ENCODE results near the gene CD47.

CD47 gene

DNA sequence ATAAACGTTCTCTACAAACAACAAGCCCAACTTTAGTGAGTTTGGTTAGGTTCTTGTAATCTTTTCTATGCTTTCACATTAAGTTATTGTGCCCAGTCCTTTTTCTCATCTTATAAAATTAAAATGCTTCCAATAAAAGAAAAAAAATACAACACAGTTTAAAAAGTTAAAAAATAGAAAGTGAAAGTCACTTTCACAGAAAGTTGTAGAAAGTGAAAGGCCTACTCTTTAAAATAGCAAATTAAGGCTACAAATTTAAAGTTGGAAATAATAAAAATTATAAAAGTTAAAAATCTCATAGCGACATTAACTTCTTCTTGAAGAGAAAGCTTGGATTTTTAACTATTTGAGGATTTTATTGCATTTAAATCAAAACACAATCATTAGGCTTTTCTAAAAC is 35.9 kb downstream of the CD47 start:
- no peak overlapping the region for H3K27ac ChIP-seq (replicated peaks)
- no peak for DNase-seq (ENCODE audit: low read depth in 1 of 2, low spot score in 1 of 2)
- TF ChIP-seq SPI1 (IDR thresholded peaks at IDR 0.05; ENCODE audit: borderline replicate concordance, low read depth), result no peak
- TF ChIP-seq, protein P1, sequence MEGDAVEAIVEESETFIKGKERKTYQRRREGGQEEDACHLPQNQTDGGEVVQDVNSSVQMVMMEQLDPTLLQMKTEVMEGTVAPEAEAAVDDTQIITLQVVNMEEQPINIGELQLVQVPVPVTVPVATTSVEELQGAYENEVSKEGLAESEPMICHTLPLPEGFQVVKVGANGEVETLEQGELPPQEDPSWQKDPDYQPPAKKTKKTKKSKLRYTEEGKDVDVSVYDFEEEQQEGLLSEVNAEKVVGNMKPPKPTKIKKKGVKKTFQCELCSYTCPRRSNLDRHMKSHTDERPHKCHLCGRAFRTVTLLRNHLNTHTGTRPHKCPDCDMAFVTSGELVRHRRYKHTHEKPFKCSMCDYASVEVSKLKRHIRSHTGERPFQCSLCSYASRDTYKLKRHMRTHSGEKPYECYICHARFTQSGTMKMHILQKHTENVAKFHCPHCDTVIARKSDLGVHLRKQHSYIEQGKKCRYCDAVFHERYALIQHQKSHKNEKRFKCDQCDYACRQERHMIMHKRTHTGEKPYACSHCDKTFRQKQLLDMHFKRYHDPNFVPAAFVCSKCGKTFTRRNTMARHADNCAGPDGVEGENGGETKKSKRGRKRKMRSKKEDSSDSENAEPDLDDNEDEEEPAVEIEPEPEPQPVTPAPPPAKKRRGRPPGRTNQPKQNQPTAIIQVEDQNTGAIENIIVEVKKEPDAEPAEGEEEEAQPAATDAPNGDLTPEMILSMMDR (IDR thresholded peaks at IDR 0.05; ENCODE audit: insufficient read depth, low read length), result no peak
- no peak for TF ChIP-seq GABPA (IDR thresholded peaks at IDR 0.05; ENCODE audit: low read depth)
- no peak for TF ChIP-seq POLR2AphosphoS5 (IDR thresholded peaks at IDR 0.05; ENCODE audit: low read depth)
- TF ChIP-seq, protein P2, sequence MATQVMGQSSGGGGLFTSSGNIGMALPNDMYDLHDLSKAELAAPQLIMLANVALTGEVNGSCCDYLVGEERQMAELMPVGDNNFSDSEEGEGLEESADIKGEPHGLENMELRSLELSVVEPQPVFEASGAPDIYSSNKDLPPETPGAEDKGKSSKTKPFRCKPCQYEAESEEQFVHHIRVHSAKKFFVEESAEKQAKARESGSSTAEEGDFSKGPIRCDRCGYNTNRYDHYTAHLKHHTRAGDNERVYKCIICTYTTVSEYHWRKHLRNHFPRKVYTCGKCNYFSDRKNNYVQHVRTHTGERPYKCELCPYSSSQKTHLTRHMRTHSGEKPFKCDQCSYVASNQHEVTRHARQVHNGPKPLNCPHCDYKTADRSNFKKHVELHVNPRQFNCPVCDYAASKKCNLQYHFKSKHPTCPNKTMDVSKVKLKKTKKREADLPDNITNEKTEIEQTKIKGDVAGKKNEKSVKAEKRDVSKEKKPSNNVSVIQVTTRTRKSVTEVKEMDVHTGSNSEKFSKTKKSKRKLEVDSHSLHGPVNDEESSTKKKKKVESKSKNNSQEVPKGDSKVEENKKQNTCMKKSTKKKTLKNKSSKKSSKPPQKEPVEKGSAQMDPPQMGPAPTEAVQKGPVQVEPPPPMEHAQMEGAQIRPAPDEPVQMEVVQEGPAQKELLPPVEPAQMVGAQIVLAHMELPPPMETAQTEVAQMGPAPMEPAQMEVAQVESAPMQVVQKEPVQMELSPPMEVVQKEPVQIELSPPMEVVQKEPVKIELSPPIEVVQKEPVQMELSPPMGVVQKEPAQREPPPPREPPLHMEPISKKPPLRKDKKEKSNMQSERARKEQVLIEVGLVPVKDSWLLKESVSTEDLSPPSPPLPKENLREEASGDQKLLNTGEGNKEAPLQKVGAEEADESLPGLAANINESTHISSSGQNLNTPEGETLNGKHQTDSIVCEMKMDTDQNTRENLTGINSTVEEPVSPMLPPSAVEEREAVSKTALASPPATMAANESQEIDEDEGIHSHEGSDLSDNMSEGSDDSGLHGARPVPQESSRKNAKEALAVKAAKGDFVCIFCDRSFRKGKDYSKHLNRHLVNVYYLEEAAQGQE (IDR thresholded peaks at IDR 0.05; ENCODE audit: insufficient replicate concordance, low read depth), result no peak

GRCh38 chr3:108053483-108053882 is 37.3 kb downstream of the CD47 start:
- H3K27ac ChIP-seq (replicated peaks), result no peak overlapping the region
- DNase-seq (ENCODE audit: low read depth in 1 of 2, low spot score in 1 of 2), result no peak
- TF ChIP-seq GABPA (IDR thresholded peaks at IDR 0.05; ENCODE audit: low read depth) (no peak), POLR2AphosphoS5 (IDR thresholded peaks at IDR 0.05; ENCODE audit: low read depth) (no peak), SPI1 (IDR thresholded peaks at IDR 0.05; ENCODE audit: borderline replicate concordance, low read depth) (no peak)
- TF ChIP-seq, protein P2 (IDR thresholded peaks at IDR 0.05; ENCODE audit: insufficient replicate concordance, low read depth), result no peak
- TF ChIP-seq, protein P1 (IDR thresholded peaks at IDR 0.05; ENCODE audit: insufficient read depth, low read length), result no peak
- H3K4me3 ChIP-seq (replicated peaks; ENCODE audit: insufficient read depth, low read length), result no peak overlapping the region
- no peaks in the 10 kb centered on the region for H3K27me3 ChIP-seq (ENCODE audit: insufficient read depth, poor library complexity, severe bottlenecking)

More for the DNA sequence above, 35.9 kb downstream of the CD47 start:
- Histone ChIP-seq H3K4me3 (replicated peaks; ENCODE audit: insufficient read depth, low read length) (no peak overlapping the region), H3K27me3 (ENCODE audit: insufficient read depth, poor library complexity, severe bottlenecking) (no peaks in the 10 kb centered on the region)

DNA sequence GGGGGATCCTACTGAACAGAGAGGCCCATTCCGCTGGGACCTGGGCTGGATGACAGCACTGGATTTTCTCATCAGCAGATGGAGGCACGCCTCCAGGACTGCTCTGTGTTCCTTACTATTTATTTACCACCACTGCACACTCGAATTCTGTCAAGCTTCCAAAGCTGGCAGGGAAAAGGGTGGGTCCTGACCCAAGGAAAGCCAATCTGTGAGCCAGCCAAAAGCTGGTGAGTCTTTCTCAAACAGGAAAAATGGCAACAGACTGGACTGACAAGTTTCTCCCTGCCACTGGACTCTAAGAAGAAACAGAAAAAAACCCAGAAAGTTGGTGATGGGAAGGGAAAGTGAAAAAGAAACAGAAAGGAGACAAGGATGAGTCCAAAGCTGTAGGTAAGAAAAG is 37.8 kb downstream of the CD47 start:
- no peak for DNase-seq (ENCODE audit: low read depth in 1 of 2, low spot score in 1 of 2)
- no peaks in the 10 kb centered on the region for H3K27me3 ChIP-seq (ENCODE audit: insufficient read depth, poor library complexity, severe bottlenecking)
- no peak overlapping the region for H3K27ac ChIP-seq (replicated peaks)
- TF ChIP-seq, protein P1 (IDR thresholded peaks at IDR 0.05; ENCODE audit: insufficient read depth, low read length), result no peak
- TF ChIP-seq, protein P2 (IDR thresholded peaks at IDR 0.05; ENCODE audit: insufficient replicate concordance, low read depth), result no peak
- no peak for TF ChIP-seq GABPA (IDR thresholded peaks at IDR 0.05; ENCODE audit: low read depth)
- TF ChIP-seq POLR2AphosphoS5 (IDR thresholded peaks at IDR 0.05; ENCODE audit: low read depth), result no peak
- no peak for TF ChIP-seq SPI1 (IDR thresholded peaks at IDR 0.05; ENCODE audit: borderline replicate concordance, low read depth)
- no peak overlapping the region for H3K4me3 ChIP-seq (replicated peaks; ENCODE audit: insufficient read depth, low read length)

All from HL-60 (cell line).